T-helper 17 cell (primary cell): Measurements from ENCODE around the gene C19orf33. TPM values are rescaled to one million over a fixed set of nuclear protein-coding genes. Genes with fewer than 3 reads are reported as not detected.

Experiments
- ATAC-seq: fragments of 150-1000 bp; cut with Tn5 transposase; 2 replicates; pipeline ENCODE4 v1.10.0; 2021; ENCODE audit warnings: mild to moderate bottlenecking, moderate library complexity
- DNase-seq, 3 donors: peaks; one replicate each; pipeline versions ENCODE4 v3.0.0 to v3.0.0-alpha.2; 2020 to 2021
- H3K9me3 ChIP-seq: one replicate; pipeline ENCODE4 v1.7.0; 2013; ENCODE audit warnings: low read length, mild to moderate bottlenecking; ENCODE audit not compliant: control insufficient read depth, poor library complexity, severe bottlenecking
- H3K27ac Mint-ChIP-seq: one replicate; pipeline ENCODE4 v1.8.0; 2022; ENCODE audit warnings: mild to moderate bottlenecking, moderate library complexity, mixed read lengths
- H3K27me3 Mint-ChIP-seq: one replicate; pipeline ENCODE4 v1.8.0; 2022; ENCODE audit warnings: mixed read lengths
- H3K36me3 Mint-ChIP-seq: one replicate; pipeline ENCODE4 v1.8.0; 2022; ENCODE audit warnings: low read depth, mixed read lengths
- H3K4me1 Mint-ChIP-seq: one replicate; pipeline ENCODE4 v1.8.0; 2022; ENCODE audit warnings: mild to moderate bottlenecking, mixed read lengths
- H3K4me3 Mint-ChIP-seq: one replicate; pipeline ENCODE4 v1.8.0; 2022; ENCODE audit warnings: mild to moderate bottlenecking, moderate library complexity, mixed read lengths
- total RNA-seq, 4 donors: library from RNA in 2 of 4; stranded (reverse) in 2 of 4; gene quantifications; one replicate each; pipeline ENCODE4 v1.2.3 and lab custom pipeline; 2022 to 2026

The C19orf33 gene
- total RNA-seq, 2 donors from 2014 or later: 0.94 to 11.8 TPM

- peaks cover 5% of the 10 kb centered on the region for H3K27me3 Mint-ChIP-seq
- H3K4me3 Mint-ChIP-seq: no peak overlapping the region
- H3K4me1 Mint-ChIP-seq: peaks cover 6% of the 10 kb centered on the region
- H3K27ac Mint-ChIP-seq: no peak overlapping the region
- peaks cover 2% of the 10 kb centered on the region for H3K36me3 Mint-ChIP-seq
- no peaks in the 10 kb centered on the region for H3K9me3 ChIP-seq
- DNase-seq (no peak), ATAC-seq (no peak)
These were observed 47.9 kb downstream of the C19orf33 start for GRCh38 chr19:38351865-38352395.

GRCh38 chr19:38352611-38353010 lies 48.6 kb downstream of the C19orf33 start:
- H3K27ac Mint-ChIP-seq: no peak overlapping the region
- peaks cover 5% of the 10 kb centered on the region for H3K27me3 Mint-ChIP-seq
- H3K36me3 Mint-ChIP-seq: peaks cover 2% of the 10 kb centered on the region

More at GRCh38 chr19:38352611-38353010, 48.6 kb downstream of the C19orf33 start:
- no peak overlapping the region for H3K4me3 Mint-ChIP-seq
- DNase-seq (no peak), ATAC-seq (no peak)
- H3K9me3 ChIP-seq: no peaks in the 10 kb centered on the region
- peaks cover 6% of the 10 kb centered on the region for H3K4me1 Mint-ChIP-seq

Other genes starting within 250 kb of the C19orf33 start
- not detected for gene DPF1, start 80.0 kb upstream of the C19orf33 start, total RNA-seq
- gene PPP1R14A, start 47.9 kb upstream of the C19orf33 start, total RNA-seq: 1 to 10 TPM in 1 of 2 donors, under 1 TPM in 1; 0.90 to 6.7 TPM
- 10 to 100 TPM; 32.2 to 49.1 TPM for gene SPINT2, start 39.7 kb upstream of the C19orf33 start, total RNA-seq
- gene YIF1B, start 11.7 kb downstream of the C19orf33 start, total RNA-seq: 10 to 100 TPM; 31.1 to 39.4 TPM
- 10 to 100 TPM in 1 of 2 donors, 1 to 10 TPM in 1; 6.5 to 10.8 TPM for gene KCNK6, start 15.6 kb downstream of the C19orf33 start, total RNA-seq
- 10 to 100 TPM in 1 of 2 donors, 1 to 10 TPM in 1; 9.1 to 13.3 TPM for gene CATSPERG, start 31.6 kb downstream of the C19orf33 start, total RNA-seq
- gene PSMD8, start 70.3 kb downstream of the C19orf33 start, total RNA-seq: 10 to 100 TPM; 75.9 to 84.7 TPM
- gene GGN, start 83.8 kb downstream of the C19orf33 start, total RNA-seq: not detected
- gene SPRED3, start 84.4 kb downstream of the C19orf33 start, total RNA-seq: 1 to 10 TPM; 1.6 to 2.2 TPM
- 10 to 100 TPM; 29.2 to 31.9 TPM for gene FAM98C, start 98.8 kb downstream of the C19orf33 start, total RNA-seq
- gene RASGRP4, start 122.0 kb downstream of the C19orf33 start, total RNA-seq: 1 to 10 TPM; 1.6 to 2.8 TPM
- gene RYR1, start 129.4 kb downstream of the C19orf33 start, total RNA-seq: 1 to 10 TPM; 1.3 to 3.1 TPM